SK-N-SH treated with all-trans-retinoic acid at 6 μM for 48 hours (cell line): Measurements from ENCODE around the gene PPP1R12A.

Source experiments
- ARNTL ChIP-seq: fragments of 450-650 bp; formaldehyde crosslinking; IDR thresholded peaks from 2 replicates; pipeline ENCODE4 v1.5.0; 2020; ENCODE audit warnings: low read depth, mild to moderate bottlenecking, moderate library complexity, borderline replicate concordance
- BACH2 ChIP-seq: fragments of 250-450 bp; sonication (Bioruptor Pico); IDR thresholded peaks from 2 replicates; pipeline ENCODE4 v1.9.0; 2021; ENCODE audit warnings: mild to moderate bottlenecking, borderline replicate concordance
- GLIS3 ChIP-seq: fragments of 250-450 bp; sonication (Bioruptor Pico); IDR thresholded peaks from 2 replicates; pipeline ENCODE4 v1.5.0; 2020; ENCODE audit warnings: mild to moderate bottlenecking, moderate library complexity
- RARB ChIP-seq: fragments of 250-450 bp; sonication (Bioruptor Pico); IDR thresholded peaks from 2 replicates; pipeline ENCODE4 v1.8.0; 2021; ENCODE audit warnings: mild to moderate bottlenecking, moderate library complexity
- TOX ChIP-seq: fragments of 250-450 bp; sonication (Bioruptor Pico); IDR thresholded peaks from 2 replicates; pipeline ENCODE4 v1.8.0; 2021; ENCODE audit warnings: mild to moderate bottlenecking, moderate library complexity, borderline replicate concordance
- TSHZ2 ChIP-seq: fragments of 250-450 bp; sonication (Bioruptor Pico); IDR thresholded peaks from 2 replicates; pipeline ENCODE4 v1.5.0; 2020; ENCODE audit warnings: mild to moderate bottlenecking, moderate library complexity
- ZC3H10 ChIP-seq: fragments of 250-450 bp; sonication (Bioruptor Pico); IDR thresholded peaks from 2 replicates; pipeline ENCODE4 v1.5.1; 2021; ENCODE audit warnings: mild to moderate bottlenecking, moderate library complexity
- ZFP3 ChIP-seq: fragments of 250-450 bp; sonication (Bioruptor Pico); IDR thresholded peaks from 2 replicates; pipeline ENCODE4 v1.5.0; 2020; ENCODE audit warnings: mild to moderate bottlenecking, moderate library complexity
- ZFP30 ChIP-seq: fragments of 450-650 bp; formaldehyde crosslinking; IDR thresholded peaks from 2 replicates; pipeline ENCODE4 v1.5.0; 2022; ENCODE audit warnings: mild to moderate bottlenecking, moderate library complexity
- ZNF8 ChIP-seq: fragments of 450-650 bp; formaldehyde crosslinking; IDR thresholded peaks from 2 replicates; pipeline ENCODE4 v1.5.0; 2020; ENCODE audit warnings: mild to moderate bottlenecking, moderate library complexity
- TF ChIP-seq, protein P1 (sequence below): fragments of 250-450 bp; sonication (Bioruptor Pico); IDR thresholded peaks from 2 replicates; pipeline ENCODE4 v1.8.0; 2020; ENCODE audit warnings: mild to moderate bottlenecking, moderate library complexity, borderline replicate concordance
- TF ChIP-seq, protein P2 (sequence below): fragments of 250-450 bp; sonication (Bioruptor Pico); IDR thresholded peaks from 2 replicates; pipeline ENCODE4 v1.5.1; 2020; ENCODE audit warnings: low read depth, mild to moderate bottlenecking, moderate library complexity
- TF ChIP-seq, protein P3 (sequence below): fragments of 250-450 bp; sonication (Bioruptor Pico); IDR thresholded peaks from 2 replicates; pipeline ENCODE4 v1.8.0; 2021; ENCODE audit warnings: low read depth, mild to moderate bottlenecking, moderate library complexity, borderline replicate concordance

- TF ChIP-seq, protein P1, sequence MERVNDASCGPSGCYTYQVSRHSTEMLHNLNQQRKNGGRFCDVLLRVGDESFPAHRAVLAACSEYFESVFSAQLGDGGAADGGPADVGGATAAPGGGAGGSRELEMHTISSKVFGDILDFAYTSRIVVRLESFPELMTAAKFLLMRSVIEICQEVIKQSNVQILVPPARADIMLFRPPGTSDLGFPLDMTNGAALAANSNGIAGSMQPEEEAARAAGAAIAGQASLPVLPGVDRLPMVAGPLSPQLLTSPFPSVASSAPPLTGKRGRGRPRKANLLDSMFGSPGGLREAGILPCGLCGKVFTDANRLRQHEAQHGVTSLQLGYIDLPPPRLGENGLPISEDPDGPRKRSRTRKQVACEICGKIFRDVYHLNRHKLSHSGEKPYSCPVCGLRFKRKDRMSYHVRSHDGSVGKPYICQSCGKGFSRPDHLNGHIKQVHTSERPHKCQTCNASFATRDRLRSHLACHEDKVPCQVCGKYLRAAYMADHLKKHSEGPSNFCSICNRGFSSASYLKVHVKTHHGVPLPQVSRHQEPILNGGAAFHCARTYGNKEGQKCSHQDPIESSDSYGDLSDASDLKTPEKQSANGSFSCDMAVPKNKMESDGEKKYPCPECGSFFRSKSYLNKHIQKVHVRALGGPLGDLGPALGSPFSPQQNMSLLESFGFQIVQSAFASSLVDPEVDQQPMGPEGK (CRISPR knock-in tag), result no peak
- TF ChIP-seq GLIS3 (CRISPR knock-in tag), result no peak
- no peak for TF ChIP-seq ARNTL (CRISPR knock-in tag)
- TF ChIP-seq ZC3H10, result no peak
- no peak for TF ChIP-seq TOX (CRISPR knock-in tag)
- no peak for TF ChIP-seq ZNF8
- TF ChIP-seq ZFP3 (CRISPR knock-in tag), result no peak
- TF ChIP-seq, protein P2, sequence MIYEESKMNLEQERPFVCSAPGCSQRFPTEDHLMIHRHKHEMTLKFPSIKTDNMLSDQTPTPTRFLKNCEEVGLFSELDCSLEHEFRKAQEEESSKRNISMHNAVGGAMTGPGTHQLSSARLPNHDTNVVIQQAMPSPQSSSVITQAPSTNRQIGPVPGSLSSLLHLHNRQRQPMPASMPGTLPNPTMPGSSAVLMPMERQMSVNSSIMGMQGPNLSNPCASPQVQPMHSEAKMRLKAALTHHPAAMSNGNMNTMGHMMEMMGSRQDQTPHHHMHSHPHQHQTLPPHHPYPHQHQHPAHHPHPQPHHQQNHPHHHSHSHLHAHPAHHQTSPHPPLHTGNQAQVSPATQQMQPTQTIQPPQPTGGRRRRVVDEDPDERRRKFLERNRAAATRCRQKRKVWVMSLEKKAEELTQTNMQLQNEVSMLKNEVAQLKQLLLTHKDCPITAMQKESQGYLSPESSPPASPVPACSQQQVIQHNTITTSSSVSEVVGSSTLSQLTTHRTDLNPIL (CRISPR knock-in tag), result no peak
- no peak for TF ChIP-seq RARB
- TF ChIP-seq, protein P3, sequence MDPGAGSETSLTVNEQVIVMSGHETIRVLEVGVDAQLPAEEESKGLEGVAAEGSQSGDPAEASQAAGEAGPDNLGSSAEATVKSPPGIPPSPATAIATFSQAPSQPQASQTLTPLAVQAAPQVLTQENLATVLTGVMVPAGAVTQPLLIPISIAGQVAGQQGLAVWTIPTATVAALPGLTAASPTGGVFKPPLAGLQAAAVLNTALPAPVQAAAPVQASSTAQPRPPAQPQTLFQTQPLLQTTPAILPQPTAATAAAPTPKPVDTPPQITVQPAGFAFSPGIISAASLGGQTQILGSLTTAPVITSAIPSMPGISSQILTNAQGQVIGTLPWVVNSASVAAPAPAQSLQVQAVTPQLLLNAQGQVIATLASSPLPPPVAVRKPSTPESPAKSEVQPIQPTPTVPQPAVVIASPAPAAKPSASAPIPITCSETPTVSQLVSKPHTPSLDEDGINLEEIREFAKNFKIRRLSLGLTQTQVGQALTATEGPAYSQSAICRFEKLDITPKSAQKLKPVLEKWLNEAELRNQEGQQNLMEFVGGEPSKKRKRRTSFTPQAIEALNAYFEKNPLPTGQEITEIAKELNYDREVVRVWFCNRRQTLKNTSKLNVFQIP (CRISPR knock-in tag), result no peak
- TF ChIP-seq ZFP30, result no peak
- TF ChIP-seq BACH2 (CRISPR knock-in tag), result no peak
- TF ChIP-seq TSHZ2 (CRISPR knock-in tag), result no peak
Observed at GRCh38 chr12:79939728-79940310, 4.9 kb upstream of the PPP1R12A start.
